Stimulated activated CD8-positive, alpha-beta memory T cell treated with anti-CD3 and anti-CD28 coated beads, Interleukin-12 subunit alpha, Interleukin-12 subunit beta, amount 100 ng/mL, for 1 hour (primary cell): ENCODE data around the gene FLYWCH1.

Source experiments
- DNase-seq: peaks from one replicate; pipeline ENCODE4 v3.0.0-alpha.2; 2020; ENCODE audit warnings: low read depth

Gene FLYWCH1, protein sequence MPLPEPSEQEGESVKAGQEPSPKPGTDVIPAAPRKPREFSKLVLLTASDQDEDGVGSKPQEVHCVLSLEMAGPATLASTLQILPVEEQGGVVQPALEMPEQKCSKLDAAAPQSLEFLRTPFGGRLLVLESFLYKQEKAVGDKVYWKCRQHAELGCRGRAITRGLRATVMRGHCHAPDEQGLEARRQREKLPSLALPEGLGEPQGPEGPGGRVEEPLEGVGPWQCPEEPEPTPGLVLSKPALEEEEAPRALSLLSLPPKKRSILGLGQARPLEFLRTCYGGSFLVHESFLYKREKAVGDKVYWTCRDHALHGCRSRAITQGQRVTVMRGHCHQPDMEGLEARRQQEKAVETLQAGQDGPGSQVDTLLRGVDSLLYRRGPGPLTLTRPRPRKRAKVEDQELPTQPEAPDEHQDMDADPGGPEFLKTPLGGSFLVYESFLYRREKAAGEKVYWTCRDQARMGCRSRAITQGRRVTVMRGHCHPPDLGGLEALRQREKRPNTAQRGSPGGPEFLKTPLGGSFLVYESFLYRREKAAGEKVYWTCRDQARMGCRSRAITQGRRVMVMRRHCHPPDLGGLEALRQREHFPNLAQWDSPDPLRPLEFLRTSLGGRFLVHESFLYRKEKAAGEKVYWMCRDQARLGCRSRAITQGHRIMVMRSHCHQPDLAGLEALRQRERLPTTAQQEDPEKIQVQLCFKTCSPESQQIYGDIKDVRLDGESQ

DNA sequence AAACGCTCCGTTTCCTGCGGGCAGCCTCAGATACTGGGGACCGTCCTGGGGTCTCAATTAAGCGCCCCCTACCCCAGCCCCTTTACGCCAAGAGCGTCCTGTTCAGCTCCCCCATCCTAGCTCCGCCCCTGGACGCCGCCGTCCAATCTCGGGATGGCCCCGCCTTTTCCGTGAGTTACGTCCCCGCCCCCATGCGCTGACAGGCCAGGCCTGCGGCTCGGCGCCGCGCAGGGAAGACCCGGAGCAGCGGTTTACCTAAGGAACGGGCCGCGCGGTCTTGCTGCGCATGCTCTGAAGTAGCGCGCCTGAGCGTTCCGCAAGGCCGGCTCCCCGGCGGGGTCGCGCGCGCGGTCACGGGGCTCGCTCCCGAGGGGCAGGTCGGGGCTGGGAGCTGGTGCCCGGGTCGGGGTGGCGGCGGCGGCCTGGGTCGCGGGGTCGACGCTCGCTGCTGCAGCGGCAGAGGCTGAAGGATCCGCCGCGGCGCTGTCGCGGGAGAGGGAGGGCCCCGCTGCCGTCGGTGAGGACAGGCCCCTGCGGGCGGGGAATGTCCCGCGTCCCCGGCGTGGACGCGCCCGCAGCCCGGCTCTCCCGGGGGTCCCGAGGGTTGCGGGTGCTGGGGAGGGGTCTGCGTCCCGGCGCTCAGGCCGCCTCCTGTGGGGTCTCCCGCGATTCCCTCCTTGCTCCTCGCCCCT, at the start of gene FLYWCH1:
Gene FLYWCH1 (plus strand): TSS at position 294 of the 692 bp plus-strand sequence. CDS start 17,755 bp downstream, outside the sequence.
- peak; percentile 99 for DNase-seq

DNA sequence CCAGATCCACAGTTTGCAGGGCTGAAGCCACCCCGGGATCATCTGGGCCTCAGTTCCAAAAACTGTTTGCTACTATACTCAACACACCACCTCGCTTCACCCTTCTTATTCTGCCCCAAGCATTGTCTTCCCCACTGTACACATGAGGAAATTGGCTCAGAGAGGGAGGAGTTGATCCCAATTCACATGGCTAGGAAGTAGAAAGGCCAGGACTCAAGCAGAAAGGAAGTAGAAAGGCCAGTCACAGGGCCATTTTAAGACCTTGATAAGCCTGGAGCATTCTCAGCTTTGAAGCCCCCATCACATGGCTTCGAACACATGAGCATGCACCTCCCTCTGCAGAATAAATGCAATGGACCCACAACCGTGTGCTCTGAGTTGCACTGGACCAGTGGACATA, 46.1 kb upstream of the FLYWCH1 start:
- DNase-seq = no peak

DNA sequence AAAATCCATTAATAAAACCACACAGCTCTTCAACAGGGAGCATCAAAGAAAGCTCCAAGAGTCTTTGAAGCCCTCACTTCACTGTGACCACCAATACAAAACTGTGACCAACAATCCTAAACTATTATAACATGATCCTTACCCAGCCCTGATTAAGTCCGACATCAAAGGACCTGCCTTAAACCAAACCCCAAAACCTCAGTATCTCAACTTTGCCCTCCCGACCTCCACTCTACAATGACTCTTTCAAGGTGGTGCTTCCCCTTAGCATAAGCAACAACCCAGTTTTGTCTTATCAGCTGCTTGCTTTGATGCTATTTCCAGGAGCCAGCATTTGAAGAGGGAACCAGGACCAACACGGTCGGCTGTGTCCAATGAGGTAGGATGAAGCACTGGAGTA, 45.3 kb upstream of the FLYWCH1 start:
- no peak for DNase-seq

DNA sequence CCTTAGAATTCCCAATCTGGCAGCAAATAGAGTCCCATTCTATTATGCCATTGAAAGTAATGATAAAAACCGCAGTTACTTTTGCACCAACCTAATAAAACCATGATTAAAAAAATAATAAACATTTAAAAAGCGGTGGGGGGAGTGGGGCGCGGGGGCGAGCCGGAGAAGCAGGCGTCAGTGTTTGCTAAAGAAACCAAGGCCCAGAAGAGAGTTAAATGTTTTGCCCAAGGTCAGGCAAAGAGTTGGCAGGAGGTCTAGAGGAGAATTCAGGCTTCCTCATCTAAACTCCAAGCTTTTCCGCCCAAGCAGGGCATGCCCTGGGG, 44.1 kb upstream of the FLYWCH1 start:
- DNase-seq = no peak

DNA sequence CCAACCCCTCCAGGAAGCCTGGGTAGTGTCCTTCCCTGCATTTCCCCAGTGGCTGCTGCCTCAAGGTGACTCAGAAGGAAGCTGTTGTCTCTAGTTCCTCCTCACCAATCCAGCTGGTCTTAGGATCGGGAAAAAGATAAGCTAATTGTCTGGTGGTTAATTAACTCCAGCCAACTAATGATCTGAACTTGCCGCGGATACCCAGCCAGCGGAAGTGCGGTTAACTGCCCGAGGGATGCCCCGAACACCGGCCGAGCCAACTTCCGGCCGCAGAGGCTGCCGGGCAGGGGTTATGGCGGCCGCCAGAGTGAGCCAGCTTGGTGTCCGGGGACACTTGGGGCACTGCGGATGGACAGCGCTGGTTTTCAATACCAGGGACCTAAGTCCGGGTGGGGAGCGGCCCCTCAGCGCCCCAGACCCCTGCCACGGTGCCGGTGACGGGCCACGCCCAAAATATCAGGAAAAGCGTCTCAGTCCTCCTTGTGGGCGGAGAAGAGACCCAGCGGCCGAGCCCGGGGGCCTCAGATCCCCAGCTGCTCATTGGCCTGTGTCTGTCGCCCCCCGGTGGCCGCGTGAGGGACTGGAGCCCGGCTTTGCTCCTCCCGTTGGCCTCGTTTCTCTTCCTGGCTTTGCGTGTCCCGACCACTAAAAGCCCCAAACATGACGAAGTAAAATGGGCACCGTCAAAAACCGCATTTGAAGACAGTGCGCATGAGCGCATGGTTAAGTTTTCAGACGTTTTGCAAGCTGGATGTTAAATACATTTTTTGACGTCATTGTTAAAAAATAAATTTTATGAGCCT, 43.5 kb upstream of the FLYWCH1 start:
- peak; percentile 92 for DNase-seq

DNA sequence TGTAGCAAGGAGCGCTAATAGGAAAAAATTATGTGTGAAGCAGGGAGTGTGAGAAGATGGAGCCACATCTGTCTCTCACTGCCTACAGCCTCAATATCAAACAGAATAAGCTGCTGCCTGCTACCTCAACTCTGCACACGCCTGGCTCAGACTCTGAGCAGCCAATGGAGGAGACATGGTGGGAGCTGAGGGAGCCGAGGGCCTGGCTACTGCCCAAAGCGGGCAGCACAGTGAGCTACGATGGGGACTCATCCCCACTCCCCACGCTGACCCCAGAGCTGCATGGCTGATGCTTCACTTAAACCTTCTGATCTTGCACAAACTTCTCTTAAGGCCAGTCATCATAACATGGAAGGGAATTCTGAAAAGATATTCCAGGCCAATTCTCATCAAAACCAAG, 39.8 kb upstream of the FLYWCH1 start:
- DNase-seq = no peak

DNA sequence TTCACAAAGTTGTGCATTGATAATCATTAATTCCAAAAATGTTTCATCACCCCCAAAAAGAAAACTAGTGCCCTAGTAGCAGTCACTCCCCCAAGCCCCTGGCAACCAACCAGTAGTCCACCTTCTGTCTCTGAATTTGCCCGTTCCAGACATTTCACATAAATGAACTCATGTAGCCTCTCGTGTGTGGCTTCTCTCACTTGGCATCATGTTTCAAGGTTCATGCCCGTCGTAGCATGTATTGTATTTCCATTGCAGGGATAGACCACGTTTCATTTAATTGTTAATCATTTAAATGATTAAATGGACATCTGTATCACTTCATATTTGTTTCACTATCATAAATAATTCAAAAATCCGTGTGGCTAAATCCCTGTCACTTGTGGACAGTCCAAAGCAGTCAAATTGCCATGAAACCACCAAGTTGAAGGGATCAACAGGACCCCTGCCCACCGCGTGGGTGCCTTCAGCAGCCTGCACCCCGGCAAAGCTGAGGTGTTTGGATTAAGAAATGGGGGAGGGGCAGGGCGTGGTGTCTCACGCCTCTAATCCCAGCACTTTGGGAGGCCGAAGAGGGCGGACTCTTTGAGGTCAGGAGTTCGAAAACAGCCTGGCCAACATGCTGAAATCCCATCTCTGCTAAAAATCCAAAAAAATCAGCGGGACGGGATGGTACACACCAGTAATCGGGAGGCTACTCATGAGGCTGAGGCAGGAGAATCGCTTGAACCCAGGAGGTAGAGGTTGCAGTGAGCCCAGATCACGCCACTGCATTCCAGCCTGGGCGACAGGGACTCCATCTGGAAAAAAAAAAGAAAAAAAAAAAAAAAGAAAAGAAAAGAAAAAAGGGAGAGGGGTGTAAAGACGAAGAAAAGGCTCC, 37.5 kb upstream of the FLYWCH1 start:
- no peak for DNase-seq

DNA sequence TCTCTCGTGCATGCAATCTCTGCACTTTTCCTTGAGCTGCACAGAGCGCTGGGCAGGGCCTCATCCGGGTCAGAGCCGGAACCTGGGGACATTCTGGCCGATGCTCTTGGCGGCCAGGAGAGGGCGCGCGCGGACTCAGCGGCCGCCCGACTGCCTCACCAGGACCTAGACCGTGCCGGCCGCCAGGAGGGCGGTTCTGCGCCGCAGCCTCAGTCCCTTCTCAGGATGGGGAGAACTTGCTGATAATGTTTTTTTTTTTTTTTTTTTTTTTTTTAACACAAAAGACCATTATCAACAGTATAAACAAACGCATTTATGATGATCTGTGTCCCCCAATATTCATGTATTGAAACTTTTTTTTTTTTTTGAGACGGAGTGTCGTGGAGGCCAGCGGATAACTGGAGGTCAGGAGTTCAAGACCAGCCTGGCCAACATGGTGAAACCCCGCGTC, 36.8 kb upstream of the FLYWCH1 start:
- peak; percentile 42 for DNase-seq

DNA sequence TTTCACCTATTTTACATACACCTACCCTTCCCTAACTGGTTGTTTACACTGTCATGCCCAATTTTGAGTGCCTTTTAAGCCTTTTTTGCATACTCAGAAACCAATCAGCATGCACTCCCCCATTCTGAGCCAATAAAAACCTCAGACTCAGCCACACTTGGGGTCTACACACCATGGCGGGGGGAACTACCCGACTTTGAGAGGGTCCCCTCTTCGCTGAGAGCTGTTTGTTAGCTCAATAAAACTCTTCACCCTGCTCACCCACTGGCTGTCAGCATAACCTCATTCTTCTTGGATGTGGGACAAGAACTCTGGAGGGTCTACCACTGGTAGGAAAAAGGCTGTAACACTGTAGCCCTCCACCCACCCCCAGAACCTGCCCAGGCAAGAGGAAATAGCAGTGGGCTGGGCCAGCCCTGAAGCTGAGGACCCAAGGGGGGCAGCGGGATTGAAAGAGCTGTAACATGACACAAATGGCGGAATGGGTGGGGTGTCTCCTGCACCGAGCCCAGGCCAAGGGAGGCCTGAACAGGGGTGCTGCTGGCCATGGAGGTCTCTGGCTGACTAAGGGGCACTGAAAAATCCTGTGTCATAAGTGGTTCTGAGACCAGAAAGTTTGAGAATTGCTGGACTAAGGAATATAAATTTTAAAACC, 31.8 kb upstream of the FLYWCH1 start:
- no peak for DNase-seq

DNA sequence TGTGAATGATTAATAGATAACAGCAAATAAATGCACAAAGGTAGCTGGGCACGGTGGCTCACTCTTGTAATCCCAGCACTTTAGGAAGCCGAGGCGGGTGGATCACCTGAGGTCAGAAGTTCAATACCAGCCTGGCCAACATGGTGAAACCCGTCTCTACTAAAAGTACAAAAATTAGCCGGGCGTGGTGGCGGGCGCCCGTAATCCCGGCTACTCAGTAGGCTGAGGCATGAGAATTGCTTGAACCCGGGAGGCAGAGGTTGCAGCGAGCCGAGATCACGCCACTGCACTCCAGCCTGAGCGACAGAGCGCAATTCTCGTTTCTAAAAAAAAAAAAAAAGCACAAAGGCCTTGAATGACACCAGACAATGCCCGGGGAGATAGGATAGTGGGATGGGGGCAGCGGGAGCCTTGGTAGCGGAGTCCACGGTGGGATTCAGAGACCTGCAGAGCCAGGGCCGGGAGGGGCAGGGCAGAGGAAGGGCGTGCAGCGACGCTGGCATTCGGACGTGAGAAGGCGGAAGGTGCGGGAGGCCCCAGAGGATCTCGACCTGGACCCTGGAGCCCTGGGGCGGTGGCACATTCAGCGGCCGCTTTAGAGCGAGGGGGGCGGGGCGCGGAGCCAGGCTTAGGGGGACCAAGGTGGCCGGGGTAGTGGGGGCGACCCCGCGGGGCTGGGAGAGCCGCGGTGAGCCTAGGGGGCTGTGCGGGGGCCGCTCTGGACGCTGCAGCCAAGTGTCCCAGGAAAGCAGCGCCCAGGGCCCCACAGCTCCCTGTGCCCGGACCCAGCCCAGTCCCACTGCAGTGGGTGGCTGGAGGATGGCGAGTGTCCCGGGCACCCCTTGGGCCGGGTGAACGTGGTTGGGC, 29.7 kb upstream of the FLYWCH1 start:
- DNase-seq = no peak

DNA sequence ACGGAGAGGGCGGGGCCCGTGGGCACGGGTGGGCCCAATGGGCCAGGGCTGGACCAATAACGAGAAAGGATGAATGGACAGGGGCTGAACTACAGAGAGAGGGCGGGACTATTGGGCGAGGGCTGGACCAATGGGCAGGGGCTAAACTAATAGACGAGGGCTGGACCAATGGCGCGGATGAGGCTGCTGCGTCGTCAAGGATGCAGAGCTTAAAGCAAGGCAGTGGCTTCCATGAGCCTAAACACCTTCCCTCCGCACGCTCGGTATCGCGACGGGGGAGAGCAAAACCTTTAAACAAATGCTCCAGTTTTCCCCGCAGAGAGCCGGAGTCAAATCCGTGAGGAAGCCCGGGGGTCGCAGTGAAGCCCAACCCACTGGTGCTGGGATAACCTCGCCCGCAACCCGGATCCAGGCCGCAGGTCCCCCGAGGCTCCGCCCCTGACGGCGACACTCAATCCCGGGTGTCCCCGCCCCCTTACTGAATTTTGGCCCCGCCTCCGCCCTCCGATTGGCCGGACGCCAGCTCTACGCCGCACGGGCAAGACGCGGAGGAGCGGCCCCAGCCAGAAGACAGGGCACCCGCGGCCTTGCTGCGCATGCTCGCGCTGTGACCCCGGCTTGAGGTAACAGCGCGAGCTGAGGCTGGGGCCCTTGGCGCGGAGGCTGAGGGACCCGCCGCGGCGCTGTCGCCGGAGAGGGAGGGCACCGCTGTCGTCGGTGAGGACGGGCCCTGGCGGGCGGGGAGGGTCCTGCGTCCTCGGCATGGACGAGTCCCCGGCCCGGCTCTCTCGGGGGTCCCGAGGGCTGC, 28.9 kb upstream of the FLYWCH1 start, which contains the start of gene FLYWCH2:
Gene FLYWCH2 (plus strand): TSS at position 566 of the 808 bp plus-strand sequence. CDS start 13,235 bp downstream, outside the sequence.
- DNase-seq = peak; percentile 98

DNA sequence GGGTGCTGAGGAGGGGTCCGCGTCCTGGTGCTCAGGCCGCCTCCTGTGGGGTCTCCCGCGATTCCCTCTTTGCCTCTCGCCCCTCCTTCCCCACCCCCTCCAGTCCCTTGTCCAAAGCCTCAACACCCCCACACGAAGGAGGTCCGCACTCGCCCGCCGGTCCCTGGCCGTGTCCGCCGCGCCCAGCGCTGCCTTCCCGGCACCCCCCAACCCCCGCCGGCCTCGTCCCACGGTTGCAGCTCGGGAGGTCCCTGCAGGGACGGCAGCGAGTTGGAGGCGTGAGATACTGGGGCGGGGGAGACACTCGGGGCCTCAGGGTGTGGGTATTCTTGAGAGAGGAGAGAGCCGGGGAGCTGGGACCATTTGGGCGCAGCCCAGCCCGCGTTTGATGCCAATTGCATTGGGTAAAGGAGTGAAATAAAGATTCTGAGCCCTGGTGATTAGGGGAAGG, 28.2 kb upstream of the FLYWCH1 start:
- DNase-seq = no peak

DNA sequence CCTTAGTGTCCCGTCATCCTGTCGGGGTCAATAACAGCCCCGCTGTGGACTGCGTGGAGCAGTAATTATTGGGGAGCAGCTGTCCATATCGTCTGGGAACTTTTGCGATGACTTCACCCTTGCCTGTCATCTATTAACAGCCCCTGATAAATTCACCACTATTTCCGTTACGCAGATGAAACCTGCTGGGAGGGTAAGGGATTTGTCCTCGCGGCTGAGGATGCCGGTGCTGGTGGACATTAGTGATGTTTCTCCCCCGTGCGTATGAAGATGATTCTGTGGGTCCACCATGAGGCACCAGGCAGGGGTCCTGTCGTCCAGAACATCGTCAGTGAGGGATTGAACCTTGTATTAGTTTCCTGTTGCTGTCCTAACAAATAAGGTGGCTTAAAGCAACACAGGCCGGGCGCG, 27.7 kb upstream of the FLYWCH1 start:
- DNase-seq = no peak

DNA sequence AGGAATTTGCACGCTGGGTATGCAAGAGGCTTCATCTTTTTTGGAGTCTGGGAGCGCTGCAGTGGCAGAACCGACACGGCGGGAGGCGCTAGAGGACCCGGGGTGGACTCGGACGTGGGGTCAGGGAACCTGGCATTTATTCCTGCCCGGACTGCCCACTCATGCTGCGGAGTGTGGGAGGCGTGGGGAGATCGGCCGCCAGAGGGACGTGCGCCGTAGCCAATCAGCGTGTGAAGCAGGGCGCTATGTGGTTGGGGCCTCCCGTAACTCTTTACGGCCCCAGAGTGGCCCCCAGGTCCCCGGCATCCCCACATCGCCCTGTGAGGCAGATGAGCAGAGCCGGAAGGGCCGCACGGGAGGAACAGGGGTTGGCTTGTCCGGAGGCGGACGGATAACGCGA, 17.5 kb upstream of the FLYWCH1 start:
- DNase-seq = no peak

DNA sequence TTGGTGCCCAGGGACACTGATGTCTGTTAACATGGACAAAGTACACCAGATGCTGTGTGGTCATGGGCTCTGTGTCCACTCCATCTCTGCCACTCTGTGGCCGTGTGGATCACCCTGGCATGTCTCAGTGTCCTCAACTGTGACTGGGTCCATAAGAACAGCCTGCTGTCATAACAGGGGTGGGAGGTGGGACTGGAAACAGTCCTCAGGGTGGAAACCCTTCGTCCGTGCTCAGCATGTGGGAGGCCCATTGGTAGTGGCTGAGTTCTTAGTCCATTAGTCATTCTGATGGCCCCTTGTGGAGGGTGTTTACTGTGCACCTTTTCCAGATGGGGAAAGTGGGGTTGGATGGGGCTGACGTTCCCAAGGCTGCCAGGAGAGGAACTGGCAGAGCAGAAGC, 15.9 kb upstream of the FLYWCH1 start:
- DNase-seq = no peak

DNA sequence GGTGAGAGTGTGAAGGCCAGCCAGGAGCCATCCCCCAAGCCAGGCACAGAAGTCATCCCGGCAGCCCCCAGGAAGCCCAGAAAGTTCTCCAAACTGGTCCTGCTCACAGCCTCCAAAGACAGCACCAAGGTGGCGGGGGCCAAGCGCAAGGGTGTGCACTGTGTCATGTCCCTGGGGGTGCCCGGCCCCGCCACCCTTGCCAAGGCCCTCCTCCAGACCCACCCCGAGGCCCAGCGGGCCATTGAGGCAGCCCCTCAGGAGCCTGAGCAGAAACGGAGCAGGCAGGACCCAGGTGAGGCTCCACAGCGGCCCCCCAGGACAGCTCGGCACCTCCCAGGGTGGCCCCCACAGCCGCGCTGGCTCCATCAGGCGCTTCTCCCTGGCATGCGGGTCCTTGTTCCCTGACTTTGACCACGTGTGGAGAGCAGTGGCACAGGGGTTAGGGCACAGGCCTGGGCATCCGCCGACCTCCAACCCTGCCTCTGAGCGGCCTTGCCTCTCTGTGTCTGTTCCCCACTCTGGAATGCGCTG, 15.2 kb upstream of the FLYWCH1 start:
- DNase-seq = no peak

DNA sequence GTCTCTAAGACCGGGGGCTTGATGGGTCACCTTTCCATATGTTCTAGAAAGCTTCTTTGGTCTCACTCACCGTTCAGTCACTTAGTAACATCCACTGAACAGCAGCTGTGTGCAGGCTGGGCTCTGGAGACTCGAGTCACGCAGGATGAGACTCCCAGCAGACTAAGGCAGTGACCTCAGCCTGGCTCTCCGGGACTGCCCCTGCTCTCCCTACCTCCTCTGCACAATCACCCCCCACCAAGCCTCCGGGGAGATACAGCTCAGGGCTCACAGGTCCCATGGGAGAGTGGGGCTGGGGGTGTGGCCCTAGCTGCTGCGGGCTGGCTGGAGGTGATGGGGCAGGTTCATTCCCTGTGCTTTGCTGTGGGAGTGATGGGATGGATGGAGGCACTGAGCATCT, 14.6 kb upstream of the FLYWCH1 start:
- DNase-seq = no peak
